Stomach (tissue), 4 donors: Measurements from ENCODE around the gene KCNQ1.

Experiments
- POLR2AphosphoS5 ChIP-seq, 3 donors: sonication (generic); formaldehyde crosslinking; IDR thresholded peaks; one replicate each; pipeline ENCODE4 v1.6.1; 2016; ENCODE audit warnings: antibody characterized with exemption in 3 of 3
- TF ChIP-seq, protein P1 (sequence below), 7 experiments: fragments of 450-650 bp in 4 of 7; fragments of 200-600 bp in 3 of 7; sonication (generic) in 3 of 7; IDR thresholded peaks; one replicate each; pipeline ENCODE4 v1.5.1; 2016 to 2019; ENCODE audit warnings: antibody characterized with exemption in 7 of 7, control low read depth in 2 of 7, mild to moderate bottlenecking in 1 of 7

DNA sequence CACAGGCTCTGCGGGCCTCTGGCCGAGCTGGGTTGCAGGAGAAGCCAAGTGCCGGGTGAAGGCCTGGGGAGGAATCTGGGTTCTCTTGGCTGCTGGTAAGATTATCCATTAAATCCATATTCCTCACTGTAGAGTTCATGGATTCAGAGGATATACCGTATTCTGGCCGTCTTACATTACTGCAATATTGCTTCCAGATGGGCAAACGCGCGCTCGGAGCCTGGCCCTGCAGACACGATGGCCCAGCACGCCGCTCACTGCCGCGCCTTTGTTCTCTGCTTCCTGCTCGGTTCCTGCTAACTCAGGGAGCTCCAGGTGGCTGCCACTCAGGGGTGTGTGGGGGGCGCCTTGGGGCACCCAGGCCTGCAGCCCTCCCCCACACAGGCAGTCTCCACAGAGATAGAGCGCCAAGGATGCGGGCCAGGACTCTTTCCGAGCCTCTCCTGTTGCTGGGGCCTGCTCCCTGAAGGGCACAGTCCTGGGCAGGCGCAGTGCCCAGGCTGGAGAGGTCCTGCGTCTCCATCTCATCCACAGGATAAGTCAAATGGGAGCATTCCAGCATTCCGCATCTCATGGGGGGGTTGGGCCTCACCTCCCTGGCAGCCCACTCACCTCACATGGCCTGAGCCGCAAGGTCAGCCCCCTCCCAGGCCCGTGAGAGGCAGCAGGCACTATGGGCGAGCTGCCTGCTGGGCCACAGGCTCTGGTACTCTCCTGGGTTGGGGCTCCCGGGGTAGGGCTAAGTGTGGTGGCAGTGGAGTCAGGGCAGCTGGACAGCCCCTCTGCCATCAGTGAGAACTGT, 269.1 kb downstream of the KCNQ1 start:
- TF ChIP-seq, protein P1, sequence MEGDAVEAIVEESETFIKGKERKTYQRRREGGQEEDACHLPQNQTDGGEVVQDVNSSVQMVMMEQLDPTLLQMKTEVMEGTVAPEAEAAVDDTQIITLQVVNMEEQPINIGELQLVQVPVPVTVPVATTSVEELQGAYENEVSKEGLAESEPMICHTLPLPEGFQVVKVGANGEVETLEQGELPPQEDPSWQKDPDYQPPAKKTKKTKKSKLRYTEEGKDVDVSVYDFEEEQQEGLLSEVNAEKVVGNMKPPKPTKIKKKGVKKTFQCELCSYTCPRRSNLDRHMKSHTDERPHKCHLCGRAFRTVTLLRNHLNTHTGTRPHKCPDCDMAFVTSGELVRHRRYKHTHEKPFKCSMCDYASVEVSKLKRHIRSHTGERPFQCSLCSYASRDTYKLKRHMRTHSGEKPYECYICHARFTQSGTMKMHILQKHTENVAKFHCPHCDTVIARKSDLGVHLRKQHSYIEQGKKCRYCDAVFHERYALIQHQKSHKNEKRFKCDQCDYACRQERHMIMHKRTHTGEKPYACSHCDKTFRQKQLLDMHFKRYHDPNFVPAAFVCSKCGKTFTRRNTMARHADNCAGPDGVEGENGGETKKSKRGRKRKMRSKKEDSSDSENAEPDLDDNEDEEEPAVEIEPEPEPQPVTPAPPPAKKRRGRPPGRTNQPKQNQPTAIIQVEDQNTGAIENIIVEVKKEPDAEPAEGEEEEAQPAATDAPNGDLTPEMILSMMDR (IDR thresholded peaks at IDR 0.05): no peak
- no peak for TF ChIP-seq POLR2AphosphoS5 (IDR thresholded peaks at IDR 0.05)
